Thyroid gland (tissue), 4 donors: Measurements from ENCODE around the gene MIER3.

Experiments
- CTCF ChIP-seq, 6 experiments: fragments of 200-600 bp in 3 of 6; fragments of 450-650 bp in 3 of 6; sonication (generic) in 3 of 6; IDR thresholded peaks; one replicate each; pipeline ENCODE4 v1.5.1; 2016 to 2019; ENCODE audit warnings: antibody characterized with exemption in 6 of 6, mild to moderate bottlenecking in 2 of 6, inconsistent platforms in 1 of 6, moderate library complexity in 1 of 6
- POLR2A ChIP-seq, 2 donors: fragments of 450-650 bp; IDR thresholded peaks; one replicate each; pipeline ENCODE4 v1.6.1; 2017; ENCODE audit warnings: antibody characterized with exemption in 2 of 2, mild to moderate bottlenecking in 2 of 2, moderate library complexity in 1 of 2

- TF ChIP-seq POLR2A (IDR thresholded peaks at IDR 0.05) = no peak
- no peak for TF ChIP-seq CTCF (IDR thresholded peaks at IDR 0.05)
Observed at GRCh38 chr5:56995596-56995995, 43.7 kb upstream of the MIER3 start.
